H9 (cell line): ENCODE data around the gene C10orf95. TPM values are rescaled to one million over a fixed set of nuclear protein-coding genes. Genes with fewer than 3 reads are reported as not detected.

Source experiments
- DNase-seq: peaks from one replicate; pipeline ENCODE4 v3.0.0-alpha.2; 2017
- H2AFZ ChIP-seq: one replicate; pipeline ENCODE4 v1.6.1; 2013; ENCODE audit warnings: mild to moderate bottlenecking, low read length, control low read depth, moderate library complexity
- H2AK5ac ChIP-seq: 2 replicates; pipeline ENCODE4 v1.6.1; 2013; ENCODE audit warnings: low read length, control low read depth, mixed read lengths; ENCODE audit not compliant: insufficient read length
- H2BK120ac ChIP-seq: one replicate; pipeline ENCODE4 v1.6.1; 2013; ENCODE audit warnings: low read depth, mild to moderate bottlenecking, low read length, control low read depth, inconsistent platforms; ENCODE audit not compliant: poor library complexity, severe bottlenecking
- H2BK12ac ChIP-seq: 2 replicates; pipeline ENCODE4 v1.6.1; 2013; ENCODE audit warnings: low read length, control low read depth, mixed read lengths, low read depth; ENCODE audit not compliant: insufficient read length
- H2BK15ac ChIP-seq: 2 replicates; pipeline ENCODE4 v1.6.1; 2013; ENCODE audit warnings: low read depth, low read length, control low read depth
- H2BK20ac ChIP-seq: one replicate; pipeline ENCODE4 v1.6.1; 2013; ENCODE audit warnings: low read depth, mild to moderate bottlenecking, low read length, control low read depth, inconsistent platforms; ENCODE audit not compliant: poor library complexity, severe bottlenecking
- H2BK5ac ChIP-seq: 2 replicates; pipeline ENCODE4 v1.6.1; 2013; ENCODE audit warnings: low read length, control low read depth, mixed read lengths; ENCODE audit not compliant: insufficient read length
- H3K14ac ChIP-seq: 2 replicates; pipeline ENCODE4 v1.6.1; 2013; ENCODE audit warnings: low read length, control low read depth; ENCODE audit not compliant: insufficient read depth
- H3K18ac ChIP-seq: 2 replicates; pipeline ENCODE4 v1.6.1; 2013; ENCODE audit warnings: low read depth, mild to moderate bottlenecking, mixed read lengths, low read length, control low read depth; ENCODE audit not compliant: insufficient read length
- H3K23ac ChIP-seq: 2 replicates; pipeline ENCODE4 v1.6.1; 2013; ENCODE audit warnings: low read length, control low read depth, mixed read lengths, low read depth; ENCODE audit not compliant: insufficient read length
- H3K23me2 ChIP-seq: 2 replicates; pipeline ENCODE4 v1.6.1; 2013; ENCODE audit warnings: low read depth, mild to moderate bottlenecking, mixed read lengths, low read length, control low read depth; ENCODE audit not compliant: insufficient read length, poor library complexity, severe bottlenecking
- H3K27ac ChIP-seq: 2 replicates; pipeline ENCODE4 v1.5.1; 2013; ENCODE audit warnings: low read length, control low read depth, mixed read lengths, low read depth; ENCODE audit not compliant: insufficient read length
- H3K27me3 ChIP-seq: 2 replicates; pipeline ENCODE4 v1.6.1; 2013; ENCODE audit warnings: low read length, control low read depth, inconsistent platforms; ENCODE audit not compliant: insufficient read depth
- H3K4ac ChIP-seq: 2 replicates; pipeline ENCODE4 v1.6.1; 2013; ENCODE audit warnings: low read depth, mild to moderate bottlenecking, control low read depth, inconsistent platforms, low read length, moderate library complexity
- H3K4me1 ChIP-seq: 2 replicates; pipeline ENCODE4 v1.6.1; 2013; ENCODE audit warnings: low read length, control low read depth, inconsistent platforms; ENCODE audit not compliant: insufficient read depth
- H3K4me2 ChIP-seq: 2 replicates; pipeline ENCODE4 v1.6.1; 2013; ENCODE audit warnings: low read length, control low read depth, mixed read lengths; ENCODE audit not compliant: insufficient read length, insufficient read depth
- H3K56ac ChIP-seq: 2 replicates; pipeline ENCODE4 v1.6.1; 2013; ENCODE audit warnings: low read depth, mild to moderate bottlenecking, mixed read lengths, low read length, control low read depth; ENCODE audit not compliant: insufficient read length
- H3K79me1 ChIP-seq: 2 replicates; pipeline ENCODE4 v1.6.1; 2013; ENCODE audit warnings: low read depth, mild to moderate bottlenecking, moderate library complexity, low read length, control low read depth, inconsistent platforms; ENCODE audit not compliant: insufficient read depth, poor library complexity, severe bottlenecking
- H3K79me2 ChIP-seq: 2 replicates; pipeline ENCODE4 v1.6.1; 2013; ENCODE audit warnings: low read length, control low read depth, inconsistent platforms; ENCODE audit not compliant: insufficient read depth
- H3K9ac ChIP-seq: 2 replicates; pipeline ENCODE4 v1.6.1; 2013; ENCODE audit warnings: low read length, control low read depth, mixed read lengths; ENCODE audit not compliant: insufficient read length; ENCODE audit errors: extremely low read depth
- H3K9me3 ChIP-seq: one replicate; pipeline ENCODE4 v1.6.1; 2013; ENCODE audit warnings: low read depth, low read length, inconsistent platforms; ENCODE audit not compliant: control insufficient read depth
- H3T11ph ChIP-seq: one replicate; pipeline ENCODE4 v1.6.1; 2013; ENCODE audit warnings: mild to moderate bottlenecking, low read length, control low read depth, inconsistent platforms
- H4K20me1 ChIP-seq: one replicate; pipeline ENCODE4 v1.6.1; 2013; ENCODE audit not compliant: control insufficient read depth, insufficient read length, insufficient read depth
- H4K5ac ChIP-seq: 2 replicates; pipeline ENCODE4 v1.6.1; 2013; ENCODE audit warnings: low read depth, mild to moderate bottlenecking, mixed read lengths, low read length, control low read depth; ENCODE audit not compliant: insufficient read length
- H4K8ac ChIP-seq: replicated peaks from 2 replicates; pipeline ENCODE4 v1.6.1; 2013; ENCODE audit warnings: low read length, control low read depth, mixed read lengths, low read depth; ENCODE audit not compliant: insufficient read length
- H4K91ac ChIP-seq: 2 replicates; pipeline ENCODE4 v1.6.1; 2013; ENCODE audit warnings: low read depth, mild to moderate bottlenecking, moderate library complexity, mixed read lengths, low read length, control low read depth; ENCODE audit not compliant: insufficient read length
- H3K27ac Mint-ChIP-seq, 3 experiments: 2 replicates in 2 of 3; 3 replicates in 1 of 3; pipeline ENCODE4 v1.8.0; 2020 to 2021; ENCODE audit warnings: mixed read lengths in 3 of 3, mild to moderate bottlenecking in 1 of 3, moderate library complexity in 1 of 3
- H3K27me3 Mint-ChIP-seq: 2 replicates; pipeline ENCODE4 v1.8.0; 2021; ENCODE audit warnings: low read depth, mild to moderate bottlenecking, moderate library complexity, mixed read lengths
- H3K36me3 Mint-ChIP-seq, 3 experiments: 2 replicates in 2 of 3; 3 replicates in 1 of 3; pipeline ENCODE4 v1.8.0; 2020 to 2021; ENCODE audit warnings: low read depth in 3 of 3, mixed read lengths in 3 of 3; ENCODE audit not compliant: insufficient read depth in 1 of 3
- H3K4me1 Mint-ChIP-seq, 2 experiments: 2 replicates each; pipeline ENCODE4 v1.8.0; 2020; ENCODE audit warnings: mixed read lengths in 2 of 2
- H3K4me3 Mint-ChIP-seq, 2 experiments: 2 replicates in 1 of 2; 3 replicates in 1 of 2; pipeline ENCODE4 v1.8.0; 2020 to 2021; ENCODE audit warnings: mild to moderate bottlenecking in 2 of 2, mixed read lengths in 2 of 2, moderate library complexity in 1 of 2
- H3K9me3 Mint-ChIP-seq, 2 experiments: 2 replicates in 1 of 2; 3 replicates in 1 of 2; pipeline ENCODE4 v1.8.0; 2020; ENCODE audit warnings: mild to moderate bottlenecking in 2 of 2, mixed read lengths in 2 of 2, moderate library complexity in 1 of 2
- CTCF ChIP-seq: fragments of 200-600 bp; sonication (generic); conservative IDR thresholded peaks from 3 replicates; pipeline ENCODE4 v1.8.0; 2021; ENCODE audit warnings: antibody characterized with exemption, mild to moderate bottlenecking
- WGBS: extraction: QIAGEN DNeasy Blood & Tissue Kit; methylation state at CpG from one replicate; pipeline ENCODE4 v1.1.7; 2013; ENCODE audit warnings: missing lambda C conversion rate, low lambda C conversion rate, mixed read lengths; ENCODE audit not compliant: insufficient read length; ENCODE audit errors: extremely low coverage; 5-methylcytosine and 5-hydroxymethylcytosine counted together
- total RNA-seq: library from RNA; stranded (reverse); gene quantifications from 2 replicates; pipeline ENCODE4 v1.2.1, GENCODE V29; 2021

Gene C10orf95
- total RNA-seq, 1 experiment from 2014 or later: not detected

- TF ChIP-seq CTCF: no peak
- no CpG with 5 or more reads among the region's 1 CpG for WGBS
- H3K27ac Mint-ChIP-seq: no peak overlapping the region
These were observed 25.9 kb downstream of the C10orf95 start for GRCh38 chr10:102425444-102425843.

More at GRCh38 chr10:102425444-102425843, 25.9 kb downstream of the C10orf95 start:
- no peak overlapping the region for H3T11ph ChIP-seq
- no peak overlapping the region for H3K18ac ChIP-seq
- peaks cover 13% of the 10 kb centered on the region for H3K23me2 ChIP-seq
- no peaks in the 10 kb centered on the region for H3K9me3 Mint-ChIP-seq
- H3K9me3 ChIP-seq: no peaks in the 10 kb centered on the region
- no peak overlapping the region for H4K5ac ChIP-seq
- no peak overlapping the region for H2AK5ac ChIP-seq
- no peaks in the 10 kb centered on the region for H3K27me3 ChIP-seq
- no peak overlapping the region for H3K4me3 Mint-ChIP-seq
- H4K8ac ChIP-seq: no peak overlapping the region
- H3K9ac ChIP-seq: no peak overlapping the region
- H3K4me2 ChIP-seq: no peak overlapping the region
- no peak overlapping the region for H2BK20ac ChIP-seq
- no peak overlapping the region for H2BK120ac ChIP-seq
- H3K4ac ChIP-seq: no peak overlapping the region
- H3K23ac ChIP-seq: no peak overlapping the region
- H3K56ac ChIP-seq: no peak overlapping the region
- H2BK12ac ChIP-seq: no peak overlapping the region
- no peak for DNase-seq
- H3K79me2 ChIP-seq: no peaks in the 10 kb centered on the region
- no peak overlapping the region for H2BK5ac ChIP-seq
- no peaks in the 10 kb centered on the region for H4K20me1 ChIP-seq
- H2AFZ ChIP-seq: no peak overlapping the region
- H3K79me1 ChIP-seq: no peaks in the 10 kb centered on the region
- H3K14ac ChIP-seq: no peak overlapping the region
- peaks cover 12% of the 10 kb centered on the region for H3K27me3 Mint-ChIP-seq
- no peak overlapping the region for H4K91ac ChIP-seq
- H2BK15ac ChIP-seq: no peak overlapping the region
- H3K27ac ChIP-seq: no peak overlapping the region
- H3K36me3 Mint-ChIP-seq: peaks cover 6 to 17% (median 16%) of the 10 kb centered on the region in 3 experiments; a peak in 5 of 7 replicates
- H3K4me1 ChIP-seq: no peaks in the 10 kb centered on the region; the same call in 1 of the 2 replicates
- H3K4me1 Mint-ChIP-seq: peaks cover 4 to 13% of the 10 kb centered on the region in 2 experiments; a peak in 2 of 4 replicates
